Measurements from ENCODE around the gene ILK. TPM values are rescaled to one million over a fixed set of nuclear protein-coding genes. Genes with fewer than 3 reads are reported as not detected.
A peak's percentile ranks its signal among the peaks of the same experiment; 100 is the strongest.

ILK gene
- total RNA-seq, 2 donors from 2014 or later: 125 to 136 TPM

DNA sequence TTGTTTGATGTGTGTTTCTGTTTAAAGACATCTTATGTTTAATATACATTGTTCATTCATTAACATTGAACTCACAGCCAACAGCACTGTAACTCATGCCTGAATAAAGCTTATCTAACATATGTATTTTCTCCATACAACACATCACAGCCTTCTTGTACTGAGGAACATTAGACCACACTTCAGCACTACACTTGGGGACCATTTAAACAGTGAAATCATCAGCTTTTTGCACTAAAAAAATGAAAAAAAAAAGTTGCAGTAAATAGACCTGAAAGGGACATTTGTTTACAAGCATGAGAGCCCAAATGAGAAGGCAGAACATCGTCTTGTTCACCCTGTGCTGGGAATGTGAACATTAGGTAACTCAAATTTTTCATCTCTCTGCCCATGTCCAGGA is 31.0 kb downstream of the ILK start:
- no peak overlapping the region for H3K4me3 Mint-ChIP-seq
- H3K36me3 Mint-ChIP-seq (ENCODE audit: low read depth): peaks cover 20% of the 10 kb centered on the region
- H3K9ac ChIP-seq (ENCODE audit: extremely low read depth, low read length, poor library complexity, severe bottlenecking): no peak overlapping the region

DNA sequence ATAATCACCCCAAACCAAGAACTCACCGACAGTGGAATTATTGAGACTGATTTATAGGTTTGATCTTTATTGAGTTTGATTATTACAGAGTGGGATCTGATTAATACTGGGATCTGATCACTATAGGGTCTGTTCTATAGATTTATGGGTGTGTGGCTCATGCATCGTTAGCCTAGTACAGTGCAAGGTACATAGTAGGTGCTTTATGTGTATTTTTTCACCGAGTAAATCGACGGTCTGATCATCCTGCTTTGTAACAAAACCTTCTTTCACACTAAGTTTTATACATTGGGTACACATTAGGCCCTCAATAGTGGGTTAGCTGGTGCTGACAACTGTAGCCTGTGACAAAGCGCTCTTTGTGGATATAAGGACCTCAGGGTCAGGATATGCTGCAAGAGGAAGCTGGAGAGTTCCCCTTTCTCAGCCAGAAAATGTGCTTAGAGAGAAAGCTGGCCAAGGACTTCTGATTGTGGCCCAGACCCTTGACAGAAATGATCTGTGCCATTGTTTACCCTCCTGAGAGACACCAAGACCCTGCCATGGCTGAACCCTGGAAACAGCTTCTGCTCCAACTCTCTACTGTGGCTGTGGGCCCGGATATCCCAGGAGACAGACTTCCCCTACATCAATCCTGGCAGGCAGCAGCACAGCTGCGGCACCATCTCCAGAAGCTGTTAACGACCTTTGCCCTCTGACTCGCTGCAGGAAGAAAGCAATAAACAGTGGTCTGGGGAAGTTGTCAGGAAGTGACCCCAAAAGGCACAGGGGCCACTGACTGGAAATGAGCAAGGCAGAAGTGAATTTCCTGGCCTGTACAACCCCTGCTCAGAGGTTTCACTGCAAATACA is 31.7 kb downstream of the ILK start:
- no peaks in the 10 kb centered on the region for H3K4me1 ChIP-seq (ENCODE audit: control insufficient read depth, insufficient read depth, low read length)
- TF ChIP-seq, protein P1, sequence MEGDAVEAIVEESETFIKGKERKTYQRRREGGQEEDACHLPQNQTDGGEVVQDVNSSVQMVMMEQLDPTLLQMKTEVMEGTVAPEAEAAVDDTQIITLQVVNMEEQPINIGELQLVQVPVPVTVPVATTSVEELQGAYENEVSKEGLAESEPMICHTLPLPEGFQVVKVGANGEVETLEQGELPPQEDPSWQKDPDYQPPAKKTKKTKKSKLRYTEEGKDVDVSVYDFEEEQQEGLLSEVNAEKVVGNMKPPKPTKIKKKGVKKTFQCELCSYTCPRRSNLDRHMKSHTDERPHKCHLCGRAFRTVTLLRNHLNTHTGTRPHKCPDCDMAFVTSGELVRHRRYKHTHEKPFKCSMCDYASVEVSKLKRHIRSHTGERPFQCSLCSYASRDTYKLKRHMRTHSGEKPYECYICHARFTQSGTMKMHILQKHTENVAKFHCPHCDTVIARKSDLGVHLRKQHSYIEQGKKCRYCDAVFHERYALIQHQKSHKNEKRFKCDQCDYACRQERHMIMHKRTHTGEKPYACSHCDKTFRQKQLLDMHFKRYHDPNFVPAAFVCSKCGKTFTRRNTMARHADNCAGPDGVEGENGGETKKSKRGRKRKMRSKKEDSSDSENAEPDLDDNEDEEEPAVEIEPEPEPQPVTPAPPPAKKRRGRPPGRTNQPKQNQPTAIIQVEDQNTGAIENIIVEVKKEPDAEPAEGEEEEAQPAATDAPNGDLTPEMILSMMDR (conservative IDR thresholded peaks at IDR 0.05): no peak
- Mint-ChIP-seq H3K4me1 (peaks cover 2% of the 10 kb centered on the region), H3K27me3 (ENCODE audit: insufficient read depth) (peaks cover 20% of the 10 kb centered on the region), H3K4me3 (no peak overlapping the region), H3K9me3 (no peaks in the 10 kb centered on the region), H3K36me3 (ENCODE audit: low read depth) (peaks cover 18% of the 10 kb centered on the region), H3K27ac (peak overlapping the region; percentile 23)
- peak overlapping the region; percentile 58 for H3K27ac ChIP-seq (ENCODE audit: low read depth, low read length)
- peaks cover 18% of the 10 kb centered on the region for H3K27me3 ChIP-seq (ENCODE audit: control insufficient read depth, insufficient read depth, low read length, poor library complexity, severe bottlenecking)
- H3K36me3 ChIP-seq (ENCODE audit: control insufficient read depth, insufficient read depth, low read length): peaks cover 47% of the 10 kb centered on the region
- H3K4me3 ChIP-seq (ENCODE audit: low read length): no peak overlapping the region
- 68 to 83% methylated on average over 5 to 10 of the region's 10 CpGs for WGBS, 2 experiments (ENCODE audit: insufficient coverage in 1 of 2, insufficient read length in 1 of 2)
- no peak overlapping the region for H3K9ac ChIP-seq (ENCODE audit: extremely low read depth, low read length, poor library complexity, severe bottlenecking)
- no peaks in the 10 kb centered on the region for H3K9me3 ChIP-seq (ENCODE audit: control insufficient read depth, low read length)
- DNase-seq: no peak

More for the DNA sequence above, 31.0 kb downstream of the ILK start:
- no peak overlapping the region for H3K4me3 ChIP-seq (ENCODE audit: low read length)
- H3K27me3 ChIP-seq (ENCODE audit: control insufficient read depth, insufficient read depth, low read length, poor library complexity, severe bottlenecking): peaks cover 25% of the 10 kb centered on the region
- Mint-ChIP-seq H3K4me1 (peaks cover 2% of the 10 kb centered on the region), H3K9me3 (no peaks in the 10 kb centered on the region), H3K27ac (no peak overlapping the region), H3K27me3 (ENCODE audit: insufficient read depth) (peaks cover 26% of the 10 kb centered on the region)
- WGBS, 2 experiments (ENCODE audit: insufficient coverage in 1 of 2, insufficient read length in 1 of 2): 89% methylated on average over 1 of the region's 1 CpG; no CpG with 5 or more reads in 1 of the 2 experiments
- peaks cover 45% of the 10 kb centered on the region for H3K36me3 ChIP-seq (ENCODE audit: control insufficient read depth, insufficient read depth, low read length)
- TF ChIP-seq, protein P1 (conservative IDR thresholded peaks at IDR 0.05): no peak
- DNase-seq: no peak
- H3K9me3 ChIP-seq (ENCODE audit: control insufficient read depth, low read length): no peaks in the 10 kb centered on the region
- H3K27ac ChIP-seq (ENCODE audit: low read depth, low read length): no peak overlapping the region
- no peaks in the 10 kb centered on the region for H3K4me1 ChIP-seq (ENCODE audit: control insufficient read depth, insufficient read depth, low read length)

DNA sequence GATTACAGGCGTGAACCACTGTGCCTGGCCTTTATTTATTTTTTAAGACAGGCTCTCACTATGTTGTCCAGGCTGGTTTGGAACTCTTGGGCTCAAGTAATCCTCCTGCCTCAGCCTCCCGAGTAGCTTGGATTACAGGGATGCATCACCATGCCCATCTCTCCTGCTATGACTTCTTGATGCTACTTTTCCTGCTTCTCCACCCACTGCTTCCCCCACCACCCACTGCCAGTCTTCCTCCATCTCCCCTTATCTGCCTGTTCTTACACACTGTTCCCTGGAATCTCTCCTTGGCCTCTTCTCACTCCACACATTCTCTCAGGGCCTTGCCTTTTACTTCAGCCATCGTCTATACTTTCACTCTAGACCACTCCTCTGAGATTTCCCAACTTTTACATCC is 32.9 kb downstream of the ILK start:
- TF ChIP-seq, protein P1 (conservative IDR thresholded peaks at IDR 0.05): no peak
- Histone ChIP-seq H3K4me1 (ENCODE audit: control insufficient read depth, insufficient read depth, low read length) (no peaks in the 10 kb centered on the region), H3K9me3 (ENCODE audit: control insufficient read depth, low read length) (no peaks in the 10 kb centered on the region), H3K36me3 (ENCODE audit: control insufficient read depth, insufficient read depth, low read length) (peaks cover 39% of the 10 kb centered on the region), H3K4me3 (ENCODE audit: low read length) (no peak overlapping the region), H3K9ac (ENCODE audit: extremely low read depth, low read length, poor library complexity, severe bottlenecking) (no peak overlapping the region), H3K27me3 (ENCODE audit: control insufficient read depth, insufficient read depth, low read length, poor library complexity, severe bottlenecking) (peaks cover 6% of the 10 kb centered on the region), H3K27ac (ENCODE audit: low read depth, low read length) (no peak overlapping the region)
- Mint-ChIP-seq H3K27ac (no peak overlapping the region), H3K36me3 (ENCODE audit: low read depth) (peaks cover 14% of the 10 kb centered on the region), H3K4me1 (no peaks in the 10 kb centered on the region), H3K9me3 (no peaks in the 10 kb centered on the region), H3K27me3 (ENCODE audit: insufficient read depth) (peaks cover 9% of the 10 kb centered on the region), H3K4me3 (no peak overlapping the region)
- DNase-seq: no peak
- WGBS, 2 experiments (ENCODE audit: insufficient coverage in 1 of 2, insufficient read length in 1 of 2): 88 to 93% methylated on average over 3 of the region's 3 CpGs

All from endodermal cell (in vitro differentiated cells).